ENCODE results near the gene SYPL1.
A peak's percentile ranks its signal among the peaks of the same experiment; 100 is the strongest.

Gene SYPL1

DNA sequence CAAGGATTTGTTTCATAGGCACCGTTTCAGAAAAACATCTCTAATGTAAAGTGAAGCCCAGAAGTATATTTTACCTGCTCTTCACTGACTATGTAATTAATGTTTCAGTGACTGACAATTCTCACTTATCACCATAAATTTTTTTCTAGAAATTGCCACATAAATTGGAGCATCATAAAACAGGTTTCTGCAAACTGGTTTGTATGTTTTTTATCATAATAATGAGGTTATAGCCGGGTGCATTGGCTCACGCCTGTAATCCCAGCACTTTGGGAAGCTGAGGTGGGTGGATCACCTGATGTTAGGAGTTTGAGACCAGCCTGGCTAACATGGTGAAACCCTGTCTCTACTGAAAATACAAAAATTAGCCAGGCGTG, 39.4 kb downstream of the SYPL1 start:
- TF ChIP-seq POLR2AphosphoS5 (IDR thresholded peaks at IDR 0.05; ENCODE audit: low read depth) (no peak), REST (IDR thresholded peaks at IDR 0.05; ENCODE audit: insufficient replicate concordance, low read depth) (no peak)
- TF ChIP-seq, protein P1, sequence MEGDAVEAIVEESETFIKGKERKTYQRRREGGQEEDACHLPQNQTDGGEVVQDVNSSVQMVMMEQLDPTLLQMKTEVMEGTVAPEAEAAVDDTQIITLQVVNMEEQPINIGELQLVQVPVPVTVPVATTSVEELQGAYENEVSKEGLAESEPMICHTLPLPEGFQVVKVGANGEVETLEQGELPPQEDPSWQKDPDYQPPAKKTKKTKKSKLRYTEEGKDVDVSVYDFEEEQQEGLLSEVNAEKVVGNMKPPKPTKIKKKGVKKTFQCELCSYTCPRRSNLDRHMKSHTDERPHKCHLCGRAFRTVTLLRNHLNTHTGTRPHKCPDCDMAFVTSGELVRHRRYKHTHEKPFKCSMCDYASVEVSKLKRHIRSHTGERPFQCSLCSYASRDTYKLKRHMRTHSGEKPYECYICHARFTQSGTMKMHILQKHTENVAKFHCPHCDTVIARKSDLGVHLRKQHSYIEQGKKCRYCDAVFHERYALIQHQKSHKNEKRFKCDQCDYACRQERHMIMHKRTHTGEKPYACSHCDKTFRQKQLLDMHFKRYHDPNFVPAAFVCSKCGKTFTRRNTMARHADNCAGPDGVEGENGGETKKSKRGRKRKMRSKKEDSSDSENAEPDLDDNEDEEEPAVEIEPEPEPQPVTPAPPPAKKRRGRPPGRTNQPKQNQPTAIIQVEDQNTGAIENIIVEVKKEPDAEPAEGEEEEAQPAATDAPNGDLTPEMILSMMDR (IDR thresholded peaks at IDR 0.05; ENCODE audit: insufficient read depth, low read length) = no peak
- H3K27me3 ChIP-seq (ENCODE audit: insufficient read depth, poor library complexity, severe bottlenecking) = no peaks in the 10 kb centered on the region
- no peak for DNase-seq (ENCODE audit: low read depth in 1 of 2, low spot score in 1 of 2)
- peak overlapping the region; percentile 88 for H3K27ac ChIP-seq (replicated peaks)
- no peak overlapping the region for H3K4me3 ChIP-seq (replicated peaks; ENCODE audit: insufficient read depth, low read length)

DNA sequence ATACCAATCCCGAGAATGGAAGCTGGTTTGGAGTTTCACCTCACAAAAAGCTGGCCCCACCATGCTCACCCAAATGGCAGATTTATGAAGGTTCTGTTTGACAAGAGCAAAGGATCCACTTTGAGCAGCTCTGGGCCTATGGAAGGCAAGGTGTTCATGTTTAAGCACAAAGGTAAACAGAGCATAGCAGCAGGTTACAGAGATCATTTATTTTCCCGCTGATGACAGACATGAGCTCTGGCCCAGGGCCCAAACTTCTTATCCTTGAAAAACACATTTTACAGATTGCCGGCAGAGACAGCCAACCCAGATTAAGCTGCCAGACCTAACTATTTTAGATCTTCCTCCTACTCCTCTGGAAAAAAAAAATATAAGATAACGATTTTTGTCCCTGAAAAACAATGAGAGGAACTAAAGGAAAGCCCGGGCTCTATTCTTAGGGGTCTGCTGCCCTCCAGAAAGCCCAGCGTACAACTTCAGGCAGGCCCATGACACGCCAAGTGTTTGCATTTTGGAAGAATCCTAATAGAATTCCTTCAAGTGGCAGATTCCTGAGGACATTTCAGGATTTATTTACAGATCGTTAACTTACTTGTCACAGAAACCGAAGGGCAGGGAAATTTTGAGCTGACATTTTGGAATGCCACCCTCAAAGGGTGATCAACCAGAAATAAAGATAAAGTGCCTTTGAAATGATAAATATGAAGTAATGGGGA, 40.0 kb downstream of the SYPL1 start:
- H3K27me3 ChIP-seq (ENCODE audit: insufficient read depth, poor library complexity, severe bottlenecking) = no peaks in the 10 kb centered on the region
- H3K4me3 ChIP-seq (replicated peaks; ENCODE audit: insufficient read depth, low read length) = no peak overlapping the region
- no peak for DNase-seq (ENCODE audit: low read depth in 1 of 2, low spot score in 1 of 2)
- H3K27ac ChIP-seq (replicated peaks) = peak overlapping the region; percentile 88
- TF ChIP-seq, protein P1 (IDR thresholded peaks at IDR 0.05; ENCODE audit: insufficient read depth, low read length) = no peak
- TF ChIP-seq GABPA (IDR thresholded peaks at IDR 0.05; ENCODE audit: low read depth) = no peak
- TF ChIP-seq POLR2AphosphoS5 (IDR thresholded peaks at IDR 0.05; ENCODE audit: low read depth) = no peak

- Histone ChIP-seq H3K4me3 (replicated peaks; ENCODE audit: insufficient read depth, low read length) (no peak overlapping the region), H3K27me3 (ENCODE audit: insufficient read depth, poor library complexity, severe bottlenecking) (no peaks in the 10 kb centered on the region), H3K27ac (replicated peaks) (peak overlapping the region; percentile 88)
- DNase-seq (ENCODE audit: low read depth in 1 of 2, low spot score in 1 of 2) = peak; percentile 54 to 79
- peak; percentile 81 for TF ChIP-seq POLR2AphosphoS5 (IDR thresholded peaks at IDR 0.05; ENCODE audit: low read depth)
- TF ChIP-seq SPI1 (IDR thresholded peaks at IDR 0.05; ENCODE audit: borderline replicate concordance, low read depth) = peak; percentile 64; the same call in 1 of the 2 replicates
- peak; percentile 34 for TF ChIP-seq REST (IDR thresholded peaks at IDR 0.05; ENCODE audit: insufficient replicate concordance, low read depth)
- peak; percentile 55; the same call in 1 of the 2 replicates for TF ChIP-seq GABPA (IDR thresholded peaks at IDR 0.05; ENCODE audit: low read depth)
- TF ChIP-seq, protein P1 (IDR thresholded peaks at IDR 0.05; ENCODE audit: insufficient read depth, low read length) = no peak
These were observed 40.6 kb downstream of the SYPL1 start for GRCh38 chr7:106071356-106071998.

All from HL-60 (cell line).